HEK293 (cell line): ENCODE measurements around the gene IRS1.

Experiments used
- CTCF ChIP-seq: fragments of 450-650 bp; formaldehyde crosslinking; IDR thresholded peaks from 2 replicates; pipeline ENCODE4 v1.5.1; 2016; ENCODE audit warnings: missing biosample characterization, missing genetic modification characterization
- ELK4 ChIP-seq: IDR thresholded peaks from 2 replicates; pipeline ENCODE4 v1.6.1; 2011; ENCODE audit warnings: mild to moderate bottlenecking, low read depth, low read length, borderline replicate concordance
- KLF9 ChIP-seq: fragments of 450-650 bp; formaldehyde crosslinking; IDR thresholded peaks from 2 replicates; pipeline ENCODE4 v1.5.1; 2016; ENCODE audit warnings: missing biosample characterization, missing genetic modification characterization, low read depth
- ZBTB7A ChIP-seq: fragments of 450-650 bp; formaldehyde crosslinking; IDR thresholded peaks from 2 replicates; pipeline ENCODE4 v1.5.1; 2016; ENCODE audit warnings: low read depth, missing biosample characterization, missing genetic modification characterization
- ZNF146 ChIP-seq: fragments of 450-650 bp; formaldehyde crosslinking; IDR thresholded peaks from 2 replicates; pipeline ENCODE4 v1.5.1; 2016; ENCODE audit warnings: missing biosample characterization, missing genetic modification characterization
- ZNF274 ChIP-seq, 2 experiments: fragments of 200-500 bp in 1 of 2; fragments of 450-650 bp in 1 of 2; sonication (Bioruptor generic) in 1 of 2; formaldehyde crosslinking in 1 of 2; IDR thresholded peaks; 2 replicates each; pipeline versions ENCODE4 v1.5.1 to v1.6.1; 2014 to 2016; ENCODE audit warnings: borderline replicate concordance in 1 of 2, inconsistent platforms in 1 of 2, low read length in 1 of 2, missing biosample characterization in 1 of 2, missing genetic modification characterization in 1 of 2
- ZNF350 ChIP-seq: fragments of 450-650 bp; formaldehyde crosslinking; IDR thresholded peaks from 2 replicates; pipeline ENCODE4 v1.5.0; 2017; ENCODE audit warnings: missing biosample characterization, mild to moderate bottlenecking, missing genetic modification characterization
- ZNF677 ChIP-seq: fragments of 450-650 bp; IDR thresholded peaks from 2 replicates; pipeline ENCODE4 v1.5.0; 2018; ENCODE audit warnings: missing biosample characterization, mild to moderate bottlenecking, missing genetic modification characterization, moderate library complexity
- ZNF777 ChIP-seq: fragments of 450-650 bp; formaldehyde crosslinking; IDR thresholded peaks from 2 replicates; pipeline ENCODE4 v1.5.1; 2017; ENCODE audit warnings: missing biosample characterization, missing genetic modification characterization, borderline replicate concordance

GRCh38 chr2:226800941-226801784 lies 1.5 kb upstream of the IRS1 start:
- no peak for TF ChIP-seq ELK4
- no peak for TF ChIP-seq CTCF
- no peak for TF ChIP-seq ZNF677 (tag by site-specific recombination)
- no peak for TF ChIP-seq ZBTB7A (tag by site-specific recombination)
- no peak for TF ChIP-seq ZNF350 (tag by site-specific recombination)
- no peak for TF ChIP-seq ZNF146 (tag by site-specific recombination)
- TF ChIP-seq ZNF274 (IDR thresholded peaks at IDR 0.05; ENCODE audit: low read length) = no peak
- no peak for TF ChIP-seq ZNF274 (tag by site-specific recombination; IDR thresholded peaks at IDR 0.05; ENCODE audit: borderline replicate concordance)
- TF ChIP-seq KLF9 (tag by site-specific recombination) = no peak
- no peak for TF ChIP-seq ZNF777 (tag by site-specific recombination)
